GM12874 (cell line): ENCODE results near the gene PPFIBP2.

ENCODE experiments used
- CTCF ChIP-seq: IDR thresholded peaks from 2 replicates; pipeline ENCODE4 v1.5.1; 2011; ENCODE audit warnings: low read depth, mild to moderate bottlenecking, control low read depth, low read length, moderate library complexity; ENCODE audit not compliant: insufficient read depth

Gene PPFIBP2

GRCh38 chr11:7582338-7582985, 68.7 kb downstream of the PPFIBP2 start:
- no peak for TF ChIP-seq CTCF

- TF ChIP-seq CTCF = no peak
Measured at GRCh38 chr11:7583248-7583647, 69.4 kb downstream of the PPFIBP2 start.

GRCh38 chr11:7584910-7585309, 71.1 kb downstream of the PPFIBP2 start:
- no peak for TF ChIP-seq CTCF

- TF ChIP-seq CTCF = no peak
Measured at GRCh38 chr11:7585816-7586215, 72.0 kb downstream of the PPFIBP2 start.

GRCh38 chr11:7586376-7586775, 72.6 kb downstream of the PPFIBP2 start:
- no peak for TF ChIP-seq CTCF

GRCh38 chr11:7587712-7588111, 73.9 kb downstream of the PPFIBP2 start:
- no peak for TF ChIP-seq CTCF

- TF ChIP-seq CTCF = no peak
Measured at GRCh38 chr11:7589861-7590260, 76.1 kb downstream of the PPFIBP2 start.
